GM19035 (cell line): Measurements from ENCODE around the gene NKX3-2.

Experiments
- ATAC-seq: cut with Tn5 transposase; IDR thresholded peaks from one replicate; pipeline ENCODE4 v1.9.1; 2021; ENCODE audit not compliant: unreplicated experiment

Gene NKX3-2

DNA sequence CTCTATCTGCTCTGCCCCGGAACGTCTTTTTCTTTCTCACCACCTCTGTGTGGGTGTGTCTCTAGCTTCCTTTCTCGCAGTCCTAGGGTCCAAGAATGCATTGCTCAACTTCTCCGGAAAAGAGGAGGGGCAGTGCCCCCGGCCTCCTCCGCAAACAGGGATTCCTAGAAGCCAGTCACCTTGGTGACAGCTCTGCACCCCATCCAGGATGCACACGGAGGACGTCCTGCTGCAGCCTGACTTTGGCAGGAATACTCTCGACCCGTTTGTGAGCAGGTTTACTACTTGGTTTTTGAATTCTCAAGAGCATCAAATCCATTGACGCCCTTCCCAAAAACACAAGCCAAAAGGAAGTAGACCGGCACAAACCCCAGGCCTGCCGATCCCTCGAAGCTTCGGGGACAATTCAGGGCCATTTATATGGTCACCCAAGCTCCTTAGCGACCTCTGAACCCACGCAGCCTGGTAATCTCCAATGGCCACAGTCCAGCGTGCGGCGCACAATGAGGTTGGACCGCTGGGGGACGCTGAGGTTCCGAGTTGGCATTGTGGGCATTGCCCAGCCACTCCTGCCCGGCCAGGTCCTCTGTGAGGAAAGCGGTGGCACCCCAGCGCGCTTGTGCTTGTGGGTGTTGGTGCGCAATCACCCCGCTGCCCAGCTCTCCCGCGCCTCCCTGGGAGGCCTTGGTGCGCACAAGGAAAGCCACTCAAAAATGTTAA, 9.8 kb downstream of the NKX3-2 start:
- ATAC-seq: no peak

DNA sequence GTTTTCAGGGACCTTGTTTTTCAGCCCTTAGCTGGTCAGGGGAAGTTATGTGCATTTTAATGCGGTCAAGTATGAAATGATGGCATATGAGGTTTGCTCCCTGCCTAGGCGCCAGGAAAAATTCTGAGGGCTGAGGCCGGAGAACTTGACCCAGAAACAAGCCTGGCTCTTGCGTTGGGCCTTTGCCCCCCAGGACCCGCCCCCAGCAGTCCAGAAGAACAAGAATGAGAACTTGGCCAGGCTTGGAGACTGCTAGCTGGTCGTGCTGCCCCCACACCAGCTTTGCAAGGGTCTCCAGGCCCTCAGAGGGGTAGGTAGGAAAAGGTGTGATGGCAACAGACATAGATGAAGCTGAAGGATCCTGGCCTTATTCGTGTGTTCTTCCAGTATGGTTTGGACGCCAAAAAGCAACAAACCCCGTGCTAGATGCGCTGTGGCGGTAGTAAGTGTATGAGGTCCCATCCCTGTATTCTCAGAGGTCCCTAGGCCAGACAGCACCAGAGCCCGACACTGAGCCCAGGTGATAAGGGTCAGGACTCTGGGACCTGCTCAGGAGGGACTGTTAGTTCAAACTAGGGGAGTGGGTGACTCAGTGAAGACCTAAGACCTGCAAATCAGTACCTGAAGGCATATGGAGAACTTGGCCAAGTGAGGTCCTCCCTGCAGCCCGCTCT, 10.5 kb downstream of the NKX3-2 start:
- ATAC-seq: no peak

DNA sequence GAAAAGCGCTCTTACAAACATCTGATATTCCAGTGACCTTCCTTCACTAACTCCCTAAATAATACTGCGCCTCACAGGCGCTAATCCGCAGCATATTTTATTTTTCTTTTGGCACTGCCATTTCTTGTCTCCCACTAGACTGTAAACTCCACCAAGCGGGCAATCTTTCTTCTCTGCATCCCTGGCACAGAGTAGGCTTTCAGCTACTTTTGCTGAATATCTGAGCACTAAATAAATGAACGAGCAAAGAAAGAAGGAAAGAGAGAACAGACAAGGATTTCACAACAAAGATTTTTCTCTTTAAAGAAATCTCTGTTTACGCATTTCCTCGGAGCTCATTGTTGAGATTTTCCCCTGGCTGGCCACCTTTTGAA, 12.7 kb downstream of the NKX3-2 start:
- ATAC-seq: no peak

DNA sequence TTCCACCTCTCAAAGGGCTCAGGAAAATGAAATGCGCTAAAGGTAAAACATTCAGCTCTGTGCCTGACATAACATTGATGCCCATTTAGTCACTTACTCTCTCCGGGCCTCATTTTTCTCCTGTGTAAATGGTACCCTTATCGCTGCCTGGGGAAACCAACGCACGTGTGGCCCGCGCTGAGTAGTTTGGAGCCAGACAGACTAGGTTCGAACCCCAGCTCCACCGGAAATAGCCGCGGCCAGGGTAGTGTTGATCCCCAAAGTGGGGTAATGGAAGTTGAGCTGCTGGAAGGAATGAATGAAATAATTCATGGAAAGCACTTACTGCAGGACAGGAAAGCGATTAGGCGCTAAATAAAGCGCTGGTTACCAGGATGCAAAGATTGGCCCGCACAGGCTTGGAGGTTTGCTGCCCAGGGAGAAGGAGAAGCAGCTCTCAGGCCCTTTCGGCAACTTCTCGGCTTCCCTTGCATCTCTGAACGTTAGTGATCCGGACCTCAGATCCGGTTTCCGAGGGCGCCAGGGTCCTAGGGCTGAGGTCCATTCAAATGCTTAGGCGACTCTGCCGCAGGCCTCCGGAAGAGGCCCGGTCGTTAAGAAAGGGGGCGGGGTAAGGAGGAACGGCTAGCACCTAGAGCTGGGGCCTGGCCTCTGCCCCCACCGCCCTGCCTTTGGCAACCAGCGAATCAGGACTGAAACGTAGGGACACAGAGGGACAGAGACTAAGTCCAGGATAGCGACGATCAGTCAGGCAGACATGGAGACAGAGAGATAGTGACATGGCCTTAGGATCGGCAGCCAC, 13.3 kb downstream of the NKX3-2 start:
- no peak for ATAC-seq

DNA sequence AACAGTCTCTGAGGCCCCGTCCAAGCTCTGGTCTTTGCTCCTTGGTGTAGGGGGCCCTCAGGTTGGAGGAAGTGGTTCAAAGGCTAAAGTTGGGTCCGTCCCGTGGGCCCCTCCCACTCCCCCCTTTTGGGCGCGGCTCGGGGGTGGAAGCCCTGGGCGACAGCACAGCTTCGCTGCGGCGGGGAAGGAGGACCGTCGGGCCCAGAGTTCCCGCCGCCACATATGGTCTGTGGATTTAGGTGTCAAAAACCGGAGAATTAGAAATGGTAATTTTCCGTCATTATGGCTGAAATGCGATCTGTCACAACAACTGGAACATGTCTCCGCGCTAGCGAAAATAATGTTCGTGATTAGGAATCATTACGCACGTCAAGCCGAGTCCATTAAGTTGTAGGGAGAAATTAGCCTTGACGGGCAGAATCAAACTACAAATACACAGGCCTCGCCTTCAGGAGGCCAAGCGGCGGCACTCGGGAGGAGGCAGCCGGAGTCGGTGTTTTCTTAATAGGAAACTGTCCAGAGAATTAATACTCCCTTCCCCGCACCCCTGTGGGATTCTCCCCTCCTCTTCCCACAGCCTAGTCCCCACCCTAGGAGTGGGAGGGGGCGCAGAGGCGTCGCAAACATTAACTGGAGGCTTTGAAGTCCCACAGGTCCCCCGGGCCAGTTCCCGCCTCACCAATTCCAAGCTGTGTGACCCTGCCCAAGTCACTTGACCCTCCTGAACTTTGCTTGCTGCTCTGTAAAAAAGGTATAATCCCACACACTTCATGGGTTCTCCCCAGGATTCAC, 15.0 kb downstream of the NKX3-2 start:
- no peak for ATAC-seq

DNA sequence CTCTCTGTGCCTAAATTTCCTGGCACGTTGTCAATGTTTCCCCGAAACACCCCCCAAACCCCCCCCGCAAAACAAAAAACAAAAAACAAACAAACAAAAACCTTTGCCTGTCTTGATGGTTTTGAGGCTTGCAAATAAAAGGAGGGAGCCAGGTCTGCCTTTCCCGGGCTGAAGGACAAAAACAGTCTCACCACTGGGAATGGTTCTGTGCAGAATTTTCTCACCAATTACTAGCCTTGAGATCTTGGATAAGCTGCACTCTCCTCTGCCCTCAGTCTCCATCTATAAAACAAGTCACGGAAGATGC, 15.5 kb downstream of the NKX3-2 start:
- no peak for ATAC-seq

DNA sequence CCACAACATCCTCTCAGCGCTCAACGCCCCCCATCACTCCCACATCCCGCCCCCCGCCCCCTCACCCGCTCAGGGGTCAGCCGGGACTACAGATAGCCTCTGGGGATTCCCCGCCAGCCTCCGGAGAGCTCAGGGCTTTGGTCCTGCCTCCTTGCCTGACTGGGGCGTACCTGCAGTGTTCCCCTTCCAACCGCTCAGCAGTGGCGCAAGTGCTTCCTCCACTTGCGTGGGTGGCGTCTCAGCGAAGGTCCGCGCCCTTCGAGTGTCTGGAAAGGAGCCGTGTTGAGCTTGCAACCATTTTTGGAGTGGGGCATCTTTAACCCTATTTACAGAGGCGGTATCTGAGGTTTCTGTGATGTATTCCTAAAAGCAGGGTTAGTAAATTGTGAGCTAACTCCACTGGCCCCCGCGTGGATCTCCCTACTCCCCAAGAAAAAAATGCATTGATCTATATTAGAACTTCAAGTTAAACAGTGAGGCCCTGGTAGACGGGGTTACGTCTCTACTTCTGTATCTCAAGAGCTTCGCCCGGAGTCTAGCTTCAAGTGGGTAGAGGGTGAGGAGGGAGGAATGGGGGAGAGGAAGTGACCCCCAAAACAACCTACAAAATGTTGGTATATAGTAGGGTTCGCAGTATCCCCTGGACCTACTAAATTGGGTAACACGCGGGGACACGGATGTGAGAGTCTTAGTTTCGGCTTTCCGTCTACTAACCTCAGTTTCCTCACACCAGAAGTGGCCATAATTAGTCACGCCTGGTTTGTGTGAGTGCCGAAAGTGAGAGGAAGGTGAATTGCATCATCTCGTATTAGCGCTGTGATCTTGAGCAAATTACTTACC, 16.1 kb downstream of the NKX3-2 start:
- ATAC-seq: peak; percentile 83

DNA sequence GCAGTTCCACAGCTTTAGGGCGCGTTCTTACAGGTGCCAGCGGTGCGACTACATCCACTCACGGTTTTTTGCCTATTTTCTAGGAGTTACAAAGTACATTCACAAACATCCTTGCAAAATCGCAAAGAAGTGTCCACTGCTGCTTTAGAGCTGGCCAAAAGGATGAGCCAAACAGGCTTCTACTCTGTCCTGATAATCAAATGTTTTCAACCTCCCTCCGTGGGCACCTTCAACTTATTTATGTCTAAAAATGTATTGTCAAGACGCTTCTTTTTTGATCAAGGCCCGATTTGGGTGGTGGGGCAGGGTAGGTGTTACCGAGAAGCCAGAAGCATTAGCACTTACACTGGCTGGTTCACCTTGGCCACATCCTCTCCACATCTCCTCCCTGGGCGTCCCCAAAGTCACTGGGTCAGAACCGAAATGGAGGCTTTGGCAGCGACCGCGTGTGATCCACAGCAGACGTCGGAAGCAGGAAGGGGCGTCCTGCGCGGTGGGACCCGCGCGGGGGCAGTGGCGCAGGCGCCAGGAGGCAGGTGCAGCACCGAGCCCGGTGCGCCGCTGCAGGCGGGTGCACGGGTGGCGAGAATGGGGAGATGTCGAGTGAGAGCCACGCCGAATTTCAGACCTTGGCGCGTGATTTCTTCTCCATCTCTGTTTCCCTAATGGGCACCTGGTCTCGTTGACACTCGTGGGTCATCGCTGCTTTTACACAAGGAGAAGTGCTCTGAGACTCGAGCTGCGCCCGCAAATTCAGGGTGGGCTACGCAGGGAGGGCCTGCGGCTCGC, 16.9 kb downstream of the NKX3-2 start:
- no peak for ATAC-seq

DNA sequence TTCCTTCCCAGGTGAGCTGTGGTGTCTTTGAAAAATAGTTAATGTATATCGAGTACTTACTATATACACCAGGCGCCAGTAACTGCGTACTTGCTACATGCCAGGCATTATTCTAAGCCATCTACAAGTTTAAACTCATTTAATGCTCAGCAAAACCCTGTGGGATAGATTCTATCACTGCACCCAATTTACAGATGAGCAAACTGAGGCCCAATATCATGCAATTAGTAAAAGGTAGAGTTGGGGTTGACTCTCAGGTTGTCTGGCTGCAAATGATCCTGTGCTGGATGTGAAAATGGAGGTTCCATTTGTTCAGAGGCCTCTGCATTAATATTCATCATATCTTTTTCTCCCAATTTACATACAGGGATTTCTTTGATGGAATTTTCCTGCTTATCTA, 17.6 kb downstream of the NKX3-2 start:
- no peak for ATAC-seq

DNA sequence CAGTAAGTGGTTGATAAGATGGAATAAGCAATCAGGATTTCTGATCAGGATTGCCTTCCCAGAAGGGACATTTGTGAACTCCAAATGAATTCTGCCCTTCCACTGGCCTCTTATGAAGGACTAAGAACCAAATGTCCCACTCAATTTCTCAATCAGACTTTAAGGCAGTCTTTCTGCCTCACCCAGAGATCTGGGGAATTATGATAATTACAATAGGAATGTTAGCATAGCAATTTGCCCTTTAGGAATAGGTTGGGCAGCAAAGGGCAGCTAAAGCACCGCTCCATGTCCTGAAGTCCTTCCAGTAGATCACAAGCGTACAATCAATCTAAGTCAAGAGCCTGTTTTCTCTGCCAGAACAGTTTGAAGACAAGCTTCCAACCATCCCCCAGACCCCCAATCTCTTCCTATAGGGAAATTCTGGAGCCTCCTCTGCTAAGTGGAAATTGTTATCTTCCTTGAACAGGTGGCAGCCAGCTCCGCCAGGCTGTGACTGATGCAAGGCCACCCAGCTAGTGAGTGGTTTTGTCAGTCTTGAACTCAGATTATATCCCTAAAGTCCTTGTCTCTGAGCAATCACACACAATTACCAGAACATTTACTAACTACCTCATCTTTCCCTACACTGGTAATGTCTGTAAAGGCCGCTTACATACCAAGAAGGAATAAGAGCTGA, 18.6 kb downstream of the NKX3-2 start:
- no peak for ATAC-seq

DNA sequence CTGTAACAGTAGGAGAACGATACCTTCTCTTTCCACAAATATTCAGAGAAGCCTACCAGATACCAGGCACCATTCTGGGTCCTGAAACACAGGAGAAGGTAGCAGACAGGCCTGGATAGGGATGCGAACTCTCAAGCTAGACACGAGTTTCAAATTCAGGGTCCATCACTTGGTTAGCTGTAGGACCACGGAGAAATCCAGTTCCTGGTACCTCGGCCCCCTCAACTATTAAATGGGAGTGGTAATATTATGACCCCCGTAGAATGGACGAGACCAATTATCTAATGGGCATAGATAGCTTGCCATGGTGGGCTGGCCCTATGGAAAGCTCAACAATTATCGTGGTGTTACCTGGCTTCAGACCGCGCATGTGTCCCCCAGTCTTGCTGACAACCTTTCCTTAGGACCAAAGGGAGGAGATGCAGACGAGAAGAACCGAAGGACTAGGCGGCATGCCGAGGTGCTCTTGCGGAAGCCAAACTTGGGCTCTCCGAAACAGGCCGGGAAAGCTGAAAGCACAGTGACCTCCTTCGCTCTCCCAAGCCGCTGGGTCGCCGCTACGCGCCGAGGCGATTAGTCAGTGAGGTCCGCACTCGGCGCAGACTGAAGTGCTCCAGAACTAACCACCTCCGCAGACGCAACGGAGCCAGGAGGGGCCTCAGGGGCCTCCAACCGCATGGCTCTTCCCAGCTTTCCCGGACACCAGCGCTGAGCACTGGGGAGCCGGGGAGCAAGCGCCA, 19.6 kb downstream of the NKX3-2 start:
- no peak for ATAC-seq

DNA sequence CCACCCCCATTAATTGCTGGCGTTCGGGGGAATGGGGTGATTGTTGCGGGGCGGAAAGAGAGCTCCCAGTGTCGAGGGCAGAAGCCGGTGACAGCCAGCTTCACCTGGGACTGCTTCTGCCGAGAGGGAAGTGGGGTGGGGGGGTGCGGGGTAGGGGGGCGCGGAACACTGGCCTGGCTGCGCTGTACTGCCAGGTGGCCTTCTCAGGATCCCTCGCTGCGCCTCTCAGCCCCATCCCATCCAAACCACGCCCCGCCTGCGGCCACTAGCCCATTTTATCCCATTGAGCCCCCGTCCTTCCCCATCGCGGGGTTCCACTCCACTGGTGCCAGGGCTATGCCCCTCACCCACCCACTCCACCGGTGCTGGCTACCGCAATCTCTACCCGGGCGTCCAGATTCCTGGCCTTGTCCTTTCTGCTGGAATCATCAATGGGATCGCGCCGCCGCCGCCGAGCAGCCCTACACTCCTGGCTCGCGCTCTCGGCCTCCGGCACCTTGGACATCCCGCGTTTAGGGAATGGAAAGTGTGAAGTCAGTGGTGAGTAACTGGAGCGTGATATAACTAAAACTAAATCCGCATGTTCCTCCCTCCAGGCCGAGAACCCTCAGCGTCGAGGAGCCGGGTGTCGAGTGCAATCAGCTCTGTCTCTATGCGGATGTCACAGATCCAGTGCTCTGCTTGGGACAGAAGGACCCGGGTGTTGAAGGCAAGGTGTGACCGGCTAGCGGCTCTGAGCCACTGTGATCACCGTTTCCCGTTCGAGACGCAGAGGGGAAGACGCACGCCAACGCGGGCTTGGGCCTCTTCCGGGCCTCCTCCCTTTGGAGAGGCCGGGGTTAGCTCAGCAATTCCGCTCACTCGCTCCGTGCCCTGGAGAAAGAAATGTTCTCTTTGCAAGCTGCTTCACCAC, 20.5 kb downstream of the NKX3-2 start:
- ATAC-seq: no peak

DNA sequence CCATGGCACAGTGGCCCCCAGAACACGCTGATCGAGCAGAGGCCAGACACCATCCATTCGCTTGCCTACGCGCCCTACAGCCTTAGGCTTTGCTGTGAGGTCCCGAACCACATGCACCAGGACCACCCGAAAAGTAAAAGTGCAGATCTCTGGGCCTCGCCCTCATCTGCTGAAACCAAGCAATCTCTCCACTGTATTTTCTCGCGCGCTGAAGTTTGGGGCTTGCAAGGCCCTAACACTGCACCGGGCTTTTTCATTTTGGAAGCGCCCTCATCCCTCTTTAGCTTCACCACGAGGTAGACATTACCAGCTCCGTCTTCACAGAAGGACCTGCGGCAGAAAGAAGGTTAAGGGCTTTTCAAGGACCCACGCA, 21.2 kb downstream of the NKX3-2 start:
- no peak for ATAC-seq

DNA sequence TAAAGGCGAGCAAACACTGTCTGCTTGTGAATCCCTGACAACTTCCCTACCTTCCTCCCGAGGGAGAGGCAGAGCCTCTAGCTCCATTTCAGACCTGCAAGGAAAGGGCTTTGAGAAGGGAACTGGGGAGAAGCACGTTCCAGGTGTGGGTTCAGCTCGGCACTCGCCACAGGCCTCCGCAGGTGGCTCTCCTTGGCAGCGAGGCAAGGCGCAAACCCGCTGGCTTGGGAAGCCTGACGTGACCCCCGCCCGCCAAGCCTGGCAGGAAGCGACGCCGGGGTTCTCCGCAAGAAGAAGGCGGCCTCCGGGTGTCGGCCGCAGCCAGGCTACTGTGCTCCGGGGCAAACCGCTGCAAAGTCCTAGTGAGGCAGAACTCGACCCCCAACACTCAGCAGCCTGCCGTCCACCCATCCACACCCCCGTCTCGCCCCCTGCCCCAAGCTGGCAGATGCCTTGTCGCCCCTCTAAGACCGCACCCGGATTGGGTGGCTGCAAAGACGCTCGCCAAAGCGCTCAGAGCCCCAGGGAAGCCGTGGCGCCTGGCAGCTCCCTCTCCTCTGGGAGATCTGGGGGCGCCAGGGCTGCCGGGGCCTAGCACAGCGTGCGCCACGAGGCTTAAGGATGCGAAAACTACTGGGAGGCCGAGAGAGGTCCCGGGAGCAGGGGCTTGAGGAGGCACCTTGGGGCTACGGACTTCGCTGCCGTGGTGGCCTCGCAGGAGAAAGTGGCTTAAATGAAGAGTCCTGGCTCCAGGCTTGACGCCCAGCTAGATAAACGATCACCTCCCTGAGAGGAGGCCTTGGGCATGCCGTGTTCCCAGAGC, 21.8 kb downstream of the NKX3-2 start:
- no peak for ATAC-seq

DNA sequence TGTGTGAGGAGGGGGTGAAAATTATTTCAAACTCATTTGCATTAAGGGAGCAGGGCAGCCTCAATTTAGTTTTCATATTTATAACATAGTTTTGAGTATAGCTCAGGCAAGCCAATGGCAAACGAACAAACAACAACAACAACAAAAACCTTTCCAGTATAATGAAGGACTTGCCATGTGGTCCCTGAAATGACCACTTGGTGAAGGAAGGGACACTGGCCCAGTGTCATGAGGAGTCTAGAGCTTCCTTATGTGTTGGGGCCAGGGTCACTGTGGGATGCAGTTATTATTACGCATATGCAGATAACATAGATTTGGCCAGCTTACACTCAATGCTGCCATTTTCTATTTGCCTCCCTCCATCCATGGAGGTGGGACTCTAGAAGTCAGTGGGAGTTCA, 23.3 kb downstream of the NKX3-2 start:
- no peak for ATAC-seq

DNA sequence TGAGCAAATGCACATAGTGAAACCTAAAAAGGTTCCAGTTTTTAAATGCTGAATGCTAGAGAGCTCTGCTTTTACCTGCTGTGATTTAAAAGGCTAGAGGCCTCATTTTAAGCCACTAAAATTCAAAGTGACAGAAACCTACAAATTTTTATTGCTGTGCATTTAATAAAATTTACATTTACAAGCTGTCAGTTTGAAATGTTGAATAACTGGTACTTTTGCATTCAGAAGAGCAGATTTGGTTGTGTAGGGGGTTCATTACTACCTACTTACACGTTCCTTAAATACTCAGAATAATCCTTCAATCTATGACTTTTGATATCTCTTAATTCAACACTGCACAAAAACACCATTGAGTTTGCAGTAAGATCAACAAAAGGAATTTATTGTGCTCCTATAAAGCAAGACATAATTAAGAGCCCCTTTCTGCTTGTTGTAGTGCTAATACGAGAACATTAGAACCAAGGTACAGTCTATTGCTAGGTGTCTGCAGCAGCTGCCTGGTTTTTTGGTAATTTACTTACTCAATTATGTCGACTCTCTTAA, 27.9 kb downstream of the NKX3-2 start:
- no peak for ATAC-seq
